GM12878 (cell line): ENCODE results near the gene NR1D1.

Source experiments
- EGR1 ChIP-seq, 2 experiments: IDR thresholded peaks; 1 replicate in 1 of 2; 2 replicates in 1 of 2; pipeline ENCODE4 v1.6.1; 2011 to 2012; ENCODE audit warnings: low read depth in 2 of 2, low read length in 2 of 2, borderline replicate concordance in 1 of 2, mild to moderate bottlenecking in 1 of 2, moderate library complexity in 1 of 2
- EP300 ChIP-seq, 2 experiments: fragments of 150-350 bp in 1 of 2; IDR thresholded peaks; 2 replicates each; pipeline ENCODE4 v1.6.1; 2011 to 2012; ENCODE audit warnings: low read depth in 2 of 2, low read length in 2 of 2, borderline replicate concordance in 1 of 2, improper control_type of control experiment in 1 of 2, inconsistent platforms in 1 of 2; ENCODE audit not compliant: control insufficient read depth in 1 of 2
- JUND ChIP-seq: IDR thresholded peaks from 2 replicates; pipeline ENCODE4 v1.6.1; 2012; ENCODE audit warnings: low read depth, mild to moderate bottlenecking, low read length, improper control_type of control experiment, moderate library complexity
- MXI1 ChIP-seq: fragments of 150-350 bp; IDR thresholded peaks from 2 replicates; pipeline ENCODE4 v1.6.1; 2011; ENCODE audit warnings: low read depth, mild to moderate bottlenecking, inconsistent platforms, low read length, improper control_type of control experiment
- SIN3A ChIP-seq: IDR thresholded peaks from 2 replicates; pipeline ENCODE4 v1.6.1; 2012; ENCODE audit warnings: low read depth, low read length, improper control_type of control experiment
- ZBTB11 ChIP-seq: fragments of 450-650 bp; formaldehyde crosslinking; IDR thresholded peaks from 2 replicates; pipeline ENCODE4 v1.5.0; 2022; ENCODE audit warnings: mild to moderate bottlenecking, missing genetic modification characterization
- TF ChIP-seq, protein P1 (sequence below): fragments of 450-650 bp; formaldehyde crosslinking; IDR thresholded peaks from 2 replicates; pipeline ENCODE4 v1.4.0; 2020; ENCODE audit warnings: mild to moderate bottlenecking, moderate library complexity
- TF ChIP-seq, protein P2 (sequence below): fragments of 450-650 bp; IDR thresholded peaks from 2 replicates; pipeline ENCODE4 v1.6.1; 2017; ENCODE audit warnings: mild to moderate bottlenecking, moderate library complexity
- TF ChIP-seq, protein P3 (sequence below): IDR thresholded peaks from 2 replicates; pipeline ENCODE4 v1.6.1; 2012; ENCODE audit warnings: mild to moderate bottlenecking, low read depth, low read length

DNA sequence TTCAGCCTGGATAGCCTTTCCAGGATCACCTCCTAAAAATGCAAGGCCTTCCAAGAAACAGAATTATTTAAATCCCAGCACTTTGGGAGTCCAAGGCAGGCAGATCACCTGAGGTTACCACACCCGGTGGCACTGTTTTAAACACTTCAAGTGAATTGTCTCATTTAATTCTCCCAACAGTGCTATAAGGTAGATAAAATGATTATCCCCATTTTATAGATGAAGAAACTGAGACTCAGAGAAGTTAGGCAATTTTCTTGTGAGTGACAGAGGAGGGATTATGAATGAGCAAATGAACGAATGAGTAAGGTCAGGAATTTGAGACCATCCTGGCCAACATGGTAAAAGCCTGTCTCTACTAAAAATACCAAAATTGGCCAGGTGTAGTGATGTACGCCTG is 20.8 kb downstream of the NR1D1 start:
- TF ChIP-seq, protein P1, sequence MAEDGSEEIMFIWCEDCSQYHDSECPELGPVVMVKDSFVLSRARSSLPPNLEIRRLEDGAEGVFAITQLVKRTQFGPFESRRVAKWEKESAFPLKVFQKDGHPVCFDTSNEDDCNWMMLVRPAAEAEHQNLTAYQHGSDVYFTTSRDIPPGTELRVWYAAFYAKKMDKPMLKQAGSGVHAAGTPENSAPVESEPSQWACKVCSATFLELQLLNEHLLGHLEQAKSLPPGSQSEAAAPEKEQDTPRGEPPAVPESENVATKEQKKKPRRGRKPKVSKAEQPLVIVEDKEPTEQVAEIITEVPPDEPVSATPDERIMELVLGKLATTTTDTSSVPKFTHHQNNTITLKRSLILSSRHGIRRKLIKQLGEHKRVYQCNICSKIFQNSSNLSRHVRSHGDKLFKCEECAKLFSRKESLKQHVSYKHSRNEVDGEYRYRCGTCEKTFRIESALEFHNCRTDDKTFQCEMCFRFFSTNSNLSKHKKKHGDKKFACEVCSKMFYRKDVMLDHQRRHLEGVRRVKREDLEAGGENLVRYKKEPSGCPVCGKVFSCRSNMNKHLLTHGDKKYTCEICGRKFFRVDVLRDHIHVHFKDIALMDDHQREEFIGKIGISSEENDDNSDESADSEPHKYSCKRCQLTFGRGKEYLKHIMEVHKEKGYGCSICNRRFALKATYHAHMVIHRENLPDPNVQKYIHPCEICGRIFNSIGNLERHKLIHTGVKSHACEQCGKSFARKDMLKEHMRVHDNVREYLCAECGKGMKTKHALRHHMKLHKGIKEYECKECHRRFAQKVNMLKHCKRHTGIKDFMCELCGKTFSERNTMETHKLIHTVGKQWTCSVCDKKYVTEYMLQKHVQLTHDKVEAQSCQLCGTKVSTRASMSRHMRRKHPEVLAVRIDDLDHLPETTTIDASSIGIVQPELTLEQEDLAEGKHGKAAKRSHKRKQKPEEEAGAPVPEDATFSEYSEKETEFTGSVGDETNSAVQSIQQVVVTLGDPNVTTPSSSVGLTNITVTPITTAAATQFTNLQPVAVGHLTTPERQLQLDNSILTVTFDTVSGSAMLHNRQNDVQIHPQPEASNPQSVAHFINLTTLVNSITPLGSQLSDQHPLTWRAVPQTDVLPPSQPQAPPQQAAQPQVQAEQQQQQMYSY (CRISPR knock-in tag): no peak
- TF ChIP-seq, protein P2, sequence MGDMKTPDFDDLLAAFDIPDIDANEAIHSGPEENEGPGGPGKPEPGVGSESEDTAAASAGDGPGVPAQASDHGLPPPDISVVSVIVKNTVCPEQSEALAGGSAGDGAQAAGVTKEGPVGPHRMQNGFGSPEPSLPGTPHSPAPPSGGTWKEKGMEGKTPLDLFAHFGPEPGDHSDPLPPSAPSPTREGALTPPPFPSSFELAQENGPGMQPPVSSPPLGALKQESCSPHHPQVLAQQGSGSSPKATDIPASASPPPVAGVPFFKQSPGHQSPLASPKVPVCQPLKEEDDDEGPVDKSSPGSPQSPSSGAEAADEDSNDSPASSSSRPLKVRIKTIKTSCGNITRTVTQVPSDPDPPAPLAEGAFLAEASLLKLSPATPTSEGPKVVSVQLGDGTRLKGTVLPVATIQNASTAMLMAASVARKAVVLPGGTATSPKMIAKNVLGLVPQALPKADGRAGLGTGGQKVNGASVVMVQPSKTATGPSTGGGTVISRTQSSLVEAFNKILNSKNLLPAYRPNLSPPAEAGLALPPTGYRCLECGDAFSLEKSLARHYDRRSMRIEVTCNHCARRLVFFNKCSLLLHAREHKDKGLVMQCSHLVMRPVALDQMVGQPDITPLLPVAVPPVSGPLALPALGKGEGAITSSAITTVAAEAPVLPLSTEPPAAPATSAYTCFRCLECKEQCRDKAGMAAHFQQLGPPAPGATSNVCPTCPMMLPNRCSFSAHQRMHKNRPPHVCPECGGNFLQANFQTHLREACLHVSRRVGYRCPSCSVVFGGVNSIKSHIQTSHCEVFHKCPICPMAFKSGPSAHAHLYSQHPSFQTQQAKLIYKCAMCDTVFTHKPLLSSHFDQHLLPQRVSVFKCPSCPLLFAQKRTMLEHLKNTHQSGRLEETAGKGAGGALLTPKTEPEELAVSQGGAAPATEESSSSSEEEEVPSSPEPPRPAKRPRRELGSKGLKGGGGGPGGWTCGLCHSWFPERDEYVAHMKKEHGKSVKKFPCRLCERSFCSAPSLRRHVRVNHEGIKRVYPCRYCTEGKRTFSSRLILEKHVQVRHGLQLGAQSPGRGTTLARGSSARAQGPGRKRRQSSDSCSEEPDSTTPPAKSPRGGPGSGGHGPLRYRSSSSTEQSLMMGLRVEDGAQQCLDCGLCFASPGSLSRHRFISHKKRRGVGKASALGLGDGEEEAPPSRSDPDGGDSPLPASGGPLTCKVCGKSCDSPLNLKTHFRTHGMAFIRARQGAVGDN: no peak
- TF ChIP-seq JUND (no peak), SIN3A (no peak), EP300 (IDR thresholded peaks at IDR 0.05; ENCODE audit: borderline replicate concordance in 1 of 2, control insufficient read depth in 1 of 2, low read depth in 2 of 2, low read length in 2 of 2) (no peak), EGR1 (IDR thresholded peaks at IDR 0.05; ENCODE audit: borderline replicate concordance in 1 of 2, low read depth in 2 of 2, low read length in 2 of 2) (no peak), ZBTB11 (CRISPR knock-in tag) (no peak), MXI1 (no peak)
- TF ChIP-seq, protein P3, sequence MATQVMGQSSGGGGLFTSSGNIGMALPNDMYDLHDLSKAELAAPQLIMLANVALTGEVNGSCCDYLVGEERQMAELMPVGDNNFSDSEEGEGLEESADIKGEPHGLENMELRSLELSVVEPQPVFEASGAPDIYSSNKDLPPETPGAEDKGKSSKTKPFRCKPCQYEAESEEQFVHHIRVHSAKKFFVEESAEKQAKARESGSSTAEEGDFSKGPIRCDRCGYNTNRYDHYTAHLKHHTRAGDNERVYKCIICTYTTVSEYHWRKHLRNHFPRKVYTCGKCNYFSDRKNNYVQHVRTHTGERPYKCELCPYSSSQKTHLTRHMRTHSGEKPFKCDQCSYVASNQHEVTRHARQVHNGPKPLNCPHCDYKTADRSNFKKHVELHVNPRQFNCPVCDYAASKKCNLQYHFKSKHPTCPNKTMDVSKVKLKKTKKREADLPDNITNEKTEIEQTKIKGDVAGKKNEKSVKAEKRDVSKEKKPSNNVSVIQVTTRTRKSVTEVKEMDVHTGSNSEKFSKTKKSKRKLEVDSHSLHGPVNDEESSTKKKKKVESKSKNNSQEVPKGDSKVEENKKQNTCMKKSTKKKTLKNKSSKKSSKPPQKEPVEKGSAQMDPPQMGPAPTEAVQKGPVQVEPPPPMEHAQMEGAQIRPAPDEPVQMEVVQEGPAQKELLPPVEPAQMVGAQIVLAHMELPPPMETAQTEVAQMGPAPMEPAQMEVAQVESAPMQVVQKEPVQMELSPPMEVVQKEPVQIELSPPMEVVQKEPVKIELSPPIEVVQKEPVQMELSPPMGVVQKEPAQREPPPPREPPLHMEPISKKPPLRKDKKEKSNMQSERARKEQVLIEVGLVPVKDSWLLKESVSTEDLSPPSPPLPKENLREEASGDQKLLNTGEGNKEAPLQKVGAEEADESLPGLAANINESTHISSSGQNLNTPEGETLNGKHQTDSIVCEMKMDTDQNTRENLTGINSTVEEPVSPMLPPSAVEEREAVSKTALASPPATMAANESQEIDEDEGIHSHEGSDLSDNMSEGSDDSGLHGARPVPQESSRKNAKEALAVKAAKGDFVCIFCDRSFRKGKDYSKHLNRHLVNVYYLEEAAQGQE: no peak
